RWPE2 (cell line): ENCODE results near the gene FGF4.
"Not testable (repeated sequence)": the region's sequence is repeated elsewhere in the genome, so short reads cannot be mapped to it uniquely, and the experiment has no call there.

Experiments used
- ATAC-seq: fragments of 200-7000 bp; cut with Tn5 transposase; 3 replicates; pipeline ENCODE4 v1.9.1; 2021; ENCODE audit warnings: low read depth
- DNase-seq: peaks from one replicate; pipeline ENCODE4 v3.0.0-alpha.2; 2020; ENCODE audit warnings: low spot score
- H3K27ac ChIP-seq: fragments of 450-650 bp; 2 replicates; pipeline ENCODE4 v1.5.1; 2017; ENCODE audit warnings: mild to moderate bottlenecking; ENCODE audit not compliant: poor library complexity, severe bottlenecking
- H3K27me3 ChIP-seq: fragments of 250-450 bp; sonication (Bioruptor Pico); 2 replicates; pipeline ENCODE4 v1.5.1; 2021; ENCODE audit warnings: mild to moderate bottlenecking, moderate library complexity; ENCODE audit not compliant: insufficient read depth, poor library complexity, severe bottlenecking
- H3K36me3 ChIP-seq: fragments of 250-450 bp; sonication (Bioruptor Pico); 2 replicates; pipeline ENCODE4 v1.5.1; 2020; ENCODE audit warnings: low read depth, mild to moderate bottlenecking, moderate library complexity
- H3K4me1 ChIP-seq: fragments of 250-450 bp; sonication (Bioruptor Pico); 2 replicates; pipeline ENCODE4 v1.5.1; 2021; ENCODE audit warnings: mild to moderate bottlenecking, moderate library complexity; ENCODE audit not compliant: insufficient read depth, poor library complexity, severe bottlenecking
- H3K4me3 ChIP-seq: fragments of 250-450 bp; sonication (Bioruptor Pico); 2 replicates; pipeline ENCODE4 v1.5.1; 2021; ENCODE audit warnings: mild to moderate bottlenecking, moderate library complexity; ENCODE audit not compliant: severe bottlenecking
- H3K9me3 ChIP-seq: fragments of 250-450 bp; sonication (Bioruptor Pico); 2 replicates; pipeline ENCODE4 v1.5.1; 2021; ENCODE audit warnings: mild to moderate bottlenecking, moderate library complexity; ENCODE audit not compliant: severe bottlenecking
- TF ChIP-seq, protein P1 (sequence below): fragments of 450-650 bp; IDR thresholded peaks from one replicate; pipeline ENCODE4 v1.5.1; 2017; ENCODE audit warnings: mild to moderate bottlenecking, moderate library complexity; ENCODE audit not compliant: poor library complexity, severe bottlenecking

FGF4 gene

DNA sequence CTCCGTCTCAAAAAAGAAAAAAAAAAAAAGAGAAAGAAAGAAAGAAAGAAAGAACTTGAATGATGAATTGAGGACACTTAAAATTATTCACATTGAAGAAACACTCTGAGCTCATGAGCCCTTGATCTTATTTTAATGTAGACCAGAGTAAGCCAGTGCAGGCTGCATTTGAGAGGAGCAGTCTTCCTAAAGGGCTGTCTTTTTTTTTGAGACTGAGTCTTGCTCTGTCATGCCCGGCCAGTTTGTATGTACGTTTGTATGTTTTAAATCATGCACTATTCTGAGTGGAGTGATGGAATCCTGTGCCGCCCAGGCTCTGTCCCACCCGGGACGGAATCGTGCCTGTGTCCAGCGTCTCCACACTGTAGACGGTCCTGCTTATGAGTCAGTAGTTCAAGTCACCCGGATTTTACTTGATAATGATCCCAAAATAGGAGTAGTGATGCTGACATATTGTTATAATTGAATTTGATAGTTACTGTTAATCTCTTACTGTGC is 9.6 kb downstream of the FGF4 start:
- no peak overlapping the region for H3K4me3 ChIP-seq
- TF ChIP-seq, protein P1, sequence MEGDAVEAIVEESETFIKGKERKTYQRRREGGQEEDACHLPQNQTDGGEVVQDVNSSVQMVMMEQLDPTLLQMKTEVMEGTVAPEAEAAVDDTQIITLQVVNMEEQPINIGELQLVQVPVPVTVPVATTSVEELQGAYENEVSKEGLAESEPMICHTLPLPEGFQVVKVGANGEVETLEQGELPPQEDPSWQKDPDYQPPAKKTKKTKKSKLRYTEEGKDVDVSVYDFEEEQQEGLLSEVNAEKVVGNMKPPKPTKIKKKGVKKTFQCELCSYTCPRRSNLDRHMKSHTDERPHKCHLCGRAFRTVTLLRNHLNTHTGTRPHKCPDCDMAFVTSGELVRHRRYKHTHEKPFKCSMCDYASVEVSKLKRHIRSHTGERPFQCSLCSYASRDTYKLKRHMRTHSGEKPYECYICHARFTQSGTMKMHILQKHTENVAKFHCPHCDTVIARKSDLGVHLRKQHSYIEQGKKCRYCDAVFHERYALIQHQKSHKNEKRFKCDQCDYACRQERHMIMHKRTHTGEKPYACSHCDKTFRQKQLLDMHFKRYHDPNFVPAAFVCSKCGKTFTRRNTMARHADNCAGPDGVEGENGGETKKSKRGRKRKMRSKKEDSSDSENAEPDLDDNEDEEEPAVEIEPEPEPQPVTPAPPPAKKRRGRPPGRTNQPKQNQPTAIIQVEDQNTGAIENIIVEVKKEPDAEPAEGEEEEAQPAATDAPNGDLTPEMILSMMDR: no peak

DNA sequence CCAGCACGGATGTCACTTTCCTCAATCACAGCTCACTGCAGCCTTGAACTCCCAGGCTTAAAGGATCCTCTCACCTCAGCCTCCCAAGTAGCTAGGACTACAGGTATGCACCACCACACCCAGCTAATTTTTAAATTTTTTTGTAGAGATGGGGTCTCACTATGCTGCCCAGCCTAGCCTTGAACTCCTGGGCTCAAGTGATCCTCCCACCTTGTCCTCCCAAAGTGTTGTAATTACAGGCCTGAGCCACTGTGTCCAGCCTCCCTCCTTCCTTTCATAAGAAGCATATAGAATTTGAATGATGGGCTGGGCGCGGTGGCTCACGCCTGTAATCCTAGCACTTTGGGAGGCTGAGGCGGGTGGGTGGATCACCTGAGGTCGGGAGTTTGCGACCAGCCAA is 10.2 kb downstream of the FGF4 start:
- H3K9me3 ChIP-seq, H3K27me3 ChIP-seq, DNase-seq, H3K4me1 ChIP-seq, H3K4me3 ChIP-seq, ATAC-seq, H3K27ac ChIP-seq, H3K36me3 ChIP-seq: not testable (repeated sequence)

More for the DNA sequence above, 9.6 kb downstream of the FGF4 start:
- ATAC-seq: no peak
- Histone ChIP-seq H3K4me1 (no peaks in the 10 kb centered on the region), H3K27me3 (no peaks in the 10 kb centered on the region), H3K27ac (no peak overlapping the region), H3K9me3 (no peaks in the 10 kb centered on the region), H3K36me3 (no peaks in the 10 kb centered on the region)
- no peak for DNase-seq

DNA sequence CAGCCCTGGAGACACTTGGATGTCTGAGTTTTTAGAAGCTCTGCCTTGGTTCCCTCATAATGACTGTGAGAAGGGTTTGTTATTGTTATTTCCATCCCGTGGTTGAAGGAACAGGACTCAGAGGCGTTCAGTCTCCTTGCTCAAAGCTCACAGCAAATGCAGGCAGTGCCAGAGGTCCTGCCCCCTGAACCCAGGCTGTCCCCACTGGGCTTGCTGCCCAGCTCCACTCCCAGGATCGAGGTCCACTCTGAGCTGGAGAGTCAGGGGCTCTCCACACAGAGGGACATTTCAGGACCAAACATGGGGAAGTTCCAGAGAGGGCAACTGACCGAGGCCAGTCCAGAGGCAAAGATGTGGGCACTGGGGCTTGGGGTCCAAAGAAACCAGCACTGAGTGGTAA is 14.8 kb downstream of the FGF4 start:
- Histone ChIP-seq H3K27me3 (no peaks in the 10 kb centered on the region), H3K9me3 (no peaks in the 10 kb centered on the region), H3K27ac (no peak overlapping the region), H3K4me3 (no peak overlapping the region), H3K36me3 (no peaks in the 10 kb centered on the region), H3K4me1 (no peaks in the 10 kb centered on the region)
- no peak for ATAC-seq
- DNase-seq: no peak
- TF ChIP-seq, protein P1: no peak

DNA sequence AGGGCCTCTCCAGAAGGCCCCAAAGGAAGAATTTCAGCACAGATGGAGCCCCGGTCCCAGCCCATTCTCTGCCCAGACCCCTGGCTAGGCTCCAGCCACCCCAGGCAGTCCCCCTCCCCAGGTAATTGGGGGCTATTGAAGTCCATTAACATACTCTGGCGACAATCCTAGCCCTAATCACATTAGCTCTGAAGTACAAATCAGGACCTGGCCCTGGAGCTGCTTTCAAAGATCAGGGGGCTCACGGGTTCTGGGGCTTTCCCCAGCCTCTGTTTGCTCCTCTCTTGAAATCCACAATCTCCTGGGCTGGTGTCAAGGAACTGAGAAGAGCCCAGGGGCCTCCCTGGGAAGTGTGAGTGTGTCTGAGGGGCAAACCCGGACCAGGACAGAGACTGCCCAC is 22.3 kb downstream of the FGF4 start:
- Histone ChIP-seq H3K4me3 (no peak overlapping the region), H3K36me3 (no peaks in the 10 kb centered on the region), H3K9me3 (no peaks in the 10 kb centered on the region), H3K27ac (no peak overlapping the region), H3K27me3 (no peaks in the 10 kb centered on the region), H3K4me1 (no peaks in the 10 kb centered on the region)
- no peak for DNase-seq
- TF ChIP-seq, protein P1: no peak
- ATAC-seq: no peak

DNA sequence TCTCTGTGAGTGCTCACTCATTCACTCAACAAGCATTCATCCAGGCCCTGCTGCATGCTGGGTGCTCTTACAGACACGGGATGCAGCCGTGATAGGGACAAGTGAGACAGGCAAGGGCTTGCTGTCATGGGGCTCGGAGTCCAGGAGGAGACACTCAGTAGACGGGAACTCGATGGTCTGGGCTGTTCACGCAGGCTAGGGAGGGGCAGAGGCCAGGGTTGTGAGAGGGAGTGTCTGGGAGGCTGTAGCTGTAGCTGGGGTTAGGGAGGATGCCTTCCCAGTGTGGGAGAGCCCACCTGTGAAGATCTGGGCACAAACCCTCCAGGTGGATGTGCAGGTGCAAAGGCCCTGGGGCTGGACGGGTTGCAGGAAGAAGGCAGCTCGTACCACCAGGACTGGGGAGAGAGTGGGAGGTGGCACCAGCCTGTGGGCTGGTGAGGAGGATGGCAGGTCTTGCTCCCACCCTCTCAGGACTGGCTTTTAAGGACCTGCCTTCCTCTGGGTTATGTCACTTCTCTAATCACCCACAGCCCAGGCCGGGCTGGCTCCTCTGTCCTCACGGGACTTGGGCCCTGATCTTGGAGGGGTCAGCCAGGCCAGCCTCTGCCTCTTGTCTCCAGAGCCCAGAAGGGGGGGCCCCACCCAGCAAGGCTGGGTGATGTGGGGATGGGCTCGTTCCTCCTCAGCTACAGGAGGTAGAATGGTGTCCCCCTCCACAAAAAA is 24.1 kb downstream of the FGF4 start:
- TF ChIP-seq, protein P1: no peak
- Histone ChIP-seq H3K27me3 (no peaks in the 10 kb centered on the region), H3K9me3 (no peaks in the 10 kb centered on the region), H3K4me3 (no peak overlapping the region), H3K36me3 (no peaks in the 10 kb centered on the region), H3K27ac (no peak overlapping the region), H3K4me1 (no peaks in the 10 kb centered on the region)
- ATAC-seq (no peak), DNase-seq (no peak)
